GM18502 (cell line): ENCODE results near the gene CTH.
"Not testable (repeated sequence)": the region's sequence is repeated elsewhere in the genome, so short reads cannot be mapped to it uniquely, and the experiment has no call there.

Experiments
- ATAC-seq: cut with Tn5 transposase; IDR thresholded peaks from one replicate; pipeline ENCODE4 v1.9.1; 2021; ENCODE audit warnings: mild to moderate bottlenecking; ENCODE audit not compliant: unreplicated experiment, poor library complexity

Gene CTH

GRCh38 chr1:70405780-70406416 lies 5.2 kb upstream of the CTH start:
- ATAC-seq: no peak

- ATAC-seq: no peak
Observed at GRCh38 chr1:70409136-70409535, 1.9 kb upstream of the CTH start.

- peak; percentile 1 for ATAC-seq
Observed at GRCh38 chr1:70411360-70411844, 334 bp downstream of the CTH start.

GRCh38 chr1:70415882-70416281 lies 4.8 kb downstream of the CTH start:
- ATAC-seq: peak; percentile 29

GRCh38 chr1:70418973-70419734 lies 8.1 kb downstream of the CTH start:
- ATAC-seq: not testable (repeated sequence)

GRCh38 chr1:70420320-70420719 lies 9.3 kb downstream of the CTH start:
- ATAC-seq: no peak

- ATAC-seq: no peak
Observed at GRCh38 chr1:70426154-70427131, 15.4 kb downstream of the CTH start.

- ATAC-seq: no peak
Observed at GRCh38 chr1:70427976-70428375, 16.9 kb downstream of the CTH start.

GRCh38 chr1:70429219-70429618 lies 18.2 kb downstream of the CTH start:
- ATAC-seq: no peak

- ATAC-seq: no peak
Observed at GRCh38 chr1:70429757-70430156, 18.7 kb downstream of the CTH start.

GRCh38 chr1:70431317-70431716 lies 20.2 kb downstream of the CTH start:
- no peak for ATAC-seq

- ATAC-seq: no peak
Observed at GRCh38 chr1:70431874-70432273, 20.8 kb downstream of the CTH start.

- ATAC-seq: no peak
Observed at GRCh38 chr1:70434253-70434859, 23.3 kb downstream of the CTH start.

- no peak for ATAC-seq
Observed at GRCh38 chr1:70436622-70437251, 25.7 kb downstream of the CTH start.

- no peak for ATAC-seq
Observed at GRCh38 chr1:70438529-70438928, 27.5 kb downstream of the CTH start.

- no peak for ATAC-seq
Observed at GRCh38 chr1:70440642-70441391, 29.7 kb downstream of the CTH start.

GRCh38 chr1:70441392-70442035 lies 30.4 kb downstream of the CTH start:
- ATAC-seq: no peak

- no peak for ATAC-seq
Observed at GRCh38 chr1:70442490-70442889, 31.4 kb downstream of the CTH start.

- ATAC-seq: no peak
Observed at GRCh38 chr1:70443739-70444138, 32.7 kb downstream of the CTH start.
